ENCODE data around the gene GAB1. TPM values are rescaled to one million over a fixed set of nuclear protein-coding genes. Genes with fewer than 3 reads are reported as not detected.

The GAB1 gene
- total RNA-seq, 5 donors from 2014 or later (not counting 1 experiment from before 2014, with no cell fraction given), result 0.20 to 1.7 (median 0.96) TPM

- no peak overlapping the region for H3K27ac Mint-ChIP-seq
Measured at GRCh38 chr4:143294310-143294709, 42.4 kb upstream of the GAB1 start.

GRCh38 chr4:143294710-143295275 lies 41.9 kb upstream of the GAB1 start:
- Histone ChIP-seq H3K4me1 (ENCODE audit: control insufficient read depth in 1 of 2, extremely low read depth in 1 of 2, insufficient read depth in 2 of 2, low read length in 2 of 2) (no peaks in the 10 kb centered on the region), H3K4me3 (ENCODE audit: control insufficient read depth in 1 of 2, extremely low read depth in 1 of 2, low read length in 1 of 2) (no peak overlapping the region), H3K9me3 (no peaks in the 10 kb centered on the region), H3K36me3 (ENCODE audit: control insufficient read depth in 2 of 2, extremely low read depth in 1 of 2, insufficient read depth in 1 of 2, low read length in 1 of 2) (no peaks in the 10 kb centered on the region), H3K27me3 (replicated peaks in 1 of 2; ENCODE audit: control insufficient read depth in 2 of 2, extremely low read depth in 1 of 2, insufficient read depth in 2 of 2, low read length in 1 of 2) (peaks cover 0 to 6% of the 10 kb centered on the region in 2 experiments), H3K27ac (ENCODE audit: low read length) (no peak overlapping the region)
- Mint-ChIP-seq H3K9me3 (no peaks in the 10 kb centered on the region), H3K4me3 (no peak overlapping the region), H3K36me3 (no peaks in the 10 kb centered on the region), H3K27ac (no peak overlapping the region), H3K27me3 (peaks cover 1 to 3% of the 10 kb centered on the region in 2 donors), H3K4me1 (no peaks in the 10 kb centered on the region)
- no CpG with 5 or more reads among the region's 4 CpGs for WGBS (ENCODE audit: insufficient coverage)
- POLR2A ChIA-PET, result no interaction called here
- CTCF ChIA-PET, result no interaction called here
- ATAC-seq (replicated peaks in 1 of 4) (no peak), DNase-seq (no peak)

More at GRCh38 chr4:143294310-143294709, 42.4 kb upstream of the GAB1 start:
- Histone ChIP-seq H3K4me1 (ENCODE audit: control insufficient read depth in 1 of 2, extremely low read depth in 1 of 2, insufficient read depth in 2 of 2, low read length in 2 of 2) (no peaks in the 10 kb centered on the region), H3K4me3 (ENCODE audit: control insufficient read depth in 1 of 2, extremely low read depth in 1 of 2, low read length in 1 of 2) (no peak overlapping the region), H3K27me3 (replicated peaks in 1 of 2; ENCODE audit: control insufficient read depth in 2 of 2, extremely low read depth in 1 of 2, insufficient read depth in 2 of 2, low read length in 1 of 2) (peaks cover 0 to 6% of the 10 kb centered on the region in 2 experiments), H3K27ac (ENCODE audit: low read length) (no peak overlapping the region), H3K9me3 (no peaks in the 10 kb centered on the region), H3K36me3 (ENCODE audit: control insufficient read depth in 2 of 2, extremely low read depth in 1 of 2, insufficient read depth in 1 of 2, low read length in 1 of 2) (no peaks in the 10 kb centered on the region)
- H3K4me3 Mint-ChIP-seq, result no peak overlapping the region
- H3K36me3 Mint-ChIP-seq, result no peaks in the 10 kb centered on the region
- no peak for ATAC-seq (replicated peaks in 1 of 4)
- peaks cover 0 to 2% of the 10 kb centered on the region in 2 donors for H3K27me3 Mint-ChIP-seq
- H3K9me3 Mint-ChIP-seq, result no peaks in the 10 kb centered on the region
- H3K4me1 Mint-ChIP-seq, result no peaks in the 10 kb centered on the region
- no peak for DNase-seq
- CTCF ChIA-PET, result no interaction called here
- POLR2A ChIA-PET, result no interaction called here
- WGBS (ENCODE audit: insufficient coverage), result 77% methylated on average over 3 of the region's 3 CpGs

GRCh38 chr4:143296397-143297067 lies 40.1 kb upstream of the GAB1 start:
- ChIA-PET POLR2A (interaction anchor here in 1 of 2 donors (0.7 kb wide), 1 partner anchor 70 kb away, joined by 6 read pairs; no protein-coding TSS in a partner anchor), CTCF (no interaction called here)
- H3K36me3 ChIP-seq (ENCODE audit: control insufficient read depth in 2 of 2, extremely low read depth in 1 of 2, insufficient read depth in 1 of 2, low read length in 1 of 2), result no peaks in the 10 kb centered on the region
- ATAC-seq (replicated peaks in 1 of 4) (no peak), DNase-seq (no peak)
- H3K4me1 Mint-ChIP-seq, result no peaks in the 10 kb centered on the region
- no peak overlapping the region for H3K4me3 ChIP-seq (ENCODE audit: control insufficient read depth in 1 of 2, extremely low read depth in 1 of 2, low read length in 1 of 2)
- no peaks in the 10 kb centered on the region for H3K9me3 ChIP-seq
- no peak overlapping the region for H3K4me3 Mint-ChIP-seq
- peaks cover 0 to 6% of the 10 kb centered on the region in 2 experiments for H3K27me3 ChIP-seq (replicated peaks in 1 of 2; ENCODE audit: control insufficient read depth in 2 of 2, extremely low read depth in 1 of 2, insufficient read depth in 2 of 2, low read length in 1 of 2)
- no peak overlapping the region for H3K27ac Mint-ChIP-seq
- H3K9me3 Mint-ChIP-seq, result no peaks in the 10 kb centered on the region
- H3K27me3 Mint-ChIP-seq, result peaks cover 3 to 5% of the 10 kb centered on the region in 2 donors
- no peaks in the 10 kb centered on the region for H3K36me3 Mint-ChIP-seq
- no CpG with 5 or more reads among the region's 6 CpGs for WGBS (ENCODE audit: insufficient coverage)
- no peaks in the 10 kb centered on the region for H3K4me1 ChIP-seq (ENCODE audit: control insufficient read depth in 1 of 2, extremely low read depth in 1 of 2, insufficient read depth in 2 of 2, low read length in 2 of 2)
- no peak overlapping the region for H3K27ac ChIP-seq (ENCODE audit: low read length)

- Mint-ChIP-seq H3K4me1 (no peaks in the 10 kb centered on the region), H3K9me3 (no peaks in the 10 kb centered on the region), H3K27ac (no peak overlapping the region), H3K27me3 (peaks cover 3 to 5% of the 10 kb centered on the region in 2 donors), H3K36me3 (no peaks in the 10 kb centered on the region), H3K4me3 (no peak overlapping the region)
- 72% methylated on average over 2 of the region's 2 CpGs for WGBS (ENCODE audit: insufficient coverage)
- Histone ChIP-seq H3K9me3 (no peaks in the 10 kb centered on the region), H3K27me3 (replicated peaks in 1 of 2; ENCODE audit: control insufficient read depth in 2 of 2, extremely low read depth in 1 of 2, insufficient read depth in 2 of 2, low read length in 1 of 2) (peaks cover 0 to 6% of the 10 kb centered on the region in 2 experiments), H3K36me3 (ENCODE audit: control insufficient read depth in 2 of 2, extremely low read depth in 1 of 2, insufficient read depth in 1 of 2, low read length in 1 of 2) (no peaks in the 10 kb centered on the region), H3K4me3 (ENCODE audit: control insufficient read depth in 1 of 2, extremely low read depth in 1 of 2, low read length in 1 of 2) (no peak overlapping the region), H3K4me1 (ENCODE audit: control insufficient read depth in 1 of 2, extremely low read depth in 1 of 2, insufficient read depth in 2 of 2, low read length in 2 of 2) (no peaks in the 10 kb centered on the region), H3K27ac (ENCODE audit: low read length) (no peak overlapping the region)
- DNase-seq (no peak), ATAC-seq (replicated peaks in 1 of 4) (no peak)
- CTCF ChIA-PET, result no interaction called here
- POLR2A ChIA-PET, result no interaction called here
Measured at GRCh38 chr4:143300860-143301259, 35.8 kb upstream of the GAB1 start.

- H3K27me3 ChIP-seq (replicated peaks in 1 of 2; ENCODE audit: control insufficient read depth in 2 of 2, extremely low read depth in 1 of 2, insufficient read depth in 2 of 2, low read length in 1 of 2), result peaks cover 0 to 7% of the 10 kb centered on the region in 2 experiments
- ATAC-seq (replicated peaks in 1 of 4), result no peak
- DNase-seq, result no peak
- POLR2A ChIA-PET, result interaction anchor here in 1 of 2 donors (0.6 kb wide), 1 partner anchor 37 kb away, joined by 3 read pairs; no protein-coding TSS in a partner anchor
- no peak overlapping the region for H3K4me3 ChIP-seq (ENCODE audit: control insufficient read depth in 1 of 2, extremely low read depth in 1 of 2, low read length in 1 of 2)
- Mint-ChIP-seq H3K27me3 (peaks cover 3 to 5% of the 10 kb centered on the region in 2 donors), H3K4me1 (no peaks in the 10 kb centered on the region), H3K36me3 (no peaks in the 10 kb centered on the region), H3K27ac (no peak overlapping the region), H3K9me3 (no peaks in the 10 kb centered on the region), H3K4me3 (no peak overlapping the region)
- no peaks in the 10 kb centered on the region for H3K36me3 ChIP-seq (ENCODE audit: control insufficient read depth in 2 of 2, extremely low read depth in 1 of 2, insufficient read depth in 1 of 2, low read length in 1 of 2)
- H3K27ac ChIP-seq (ENCODE audit: low read length), result no peak overlapping the region
- CTCF ChIA-PET, result interaction anchor here in 1 of 2 donors (0.5 kb wide), 1 partner anchor 15 kb away, joined by 3 read pairs; no protein-coding TSS in a partner anchor
- H3K9me3 ChIP-seq, result no peaks in the 10 kb centered on the region
- WGBS (ENCODE audit: insufficient coverage), result 80% methylated on average over 1 of the region's 1 CpG
- no peaks in the 10 kb centered on the region for H3K4me1 ChIP-seq (ENCODE audit: control insufficient read depth in 1 of 2, extremely low read depth in 1 of 2, insufficient read depth in 2 of 2, low read length in 2 of 2)
Measured at GRCh38 chr4:143302536-143302935, 34.1 kb upstream of the GAB1 start.

GRCh38 chr4:143306788-143307187 lies 29.9 kb upstream of the GAB1 start:
- H3K36me3 Mint-ChIP-seq, result no peaks in the 10 kb centered on the region
- Histone ChIP-seq H3K4me1 (ENCODE audit: control insufficient read depth in 1 of 2, extremely low read depth in 1 of 2, insufficient read depth in 2 of 2, low read length in 2 of 2) (no peaks in the 10 kb centered on the region), H3K36me3 (ENCODE audit: control insufficient read depth in 2 of 2, extremely low read depth in 1 of 2, insufficient read depth in 1 of 2, low read length in 1 of 2) (no peaks in the 10 kb centered on the region), H3K27me3 (replicated peaks in 1 of 2; ENCODE audit: control insufficient read depth in 2 of 2, extremely low read depth in 1 of 2, insufficient read depth in 2 of 2, low read length in 1 of 2) (peaks cover 0 to 3% of the 10 kb centered on the region in 2 experiments), H3K9me3 (no peaks in the 10 kb centered on the region), H3K27ac (ENCODE audit: low read length) (no peak overlapping the region), H3K4me3 (ENCODE audit: control insufficient read depth in 1 of 2, extremely low read depth in 1 of 2, low read length in 1 of 2) (no peak overlapping the region)
- no peaks in the 10 kb centered on the region for H3K9me3 Mint-ChIP-seq
- peaks cover 0 to 4% of the 10 kb centered on the region in 2 donors for H3K27me3 Mint-ChIP-seq
- 100% methylated on average over 2 of the region's 3 CpGs for WGBS (ENCODE audit: insufficient coverage)
- CTCF ChIA-PET, result no interaction called here
- ATAC-seq (replicated peaks in 1 of 4) (no peak), DNase-seq (no peak)
- no peak overlapping the region for H3K4me3 Mint-ChIP-seq
- H3K4me1 Mint-ChIP-seq, result no peaks in the 10 kb centered on the region
- no peak overlapping the region for H3K27ac Mint-ChIP-seq
- POLR2A ChIA-PET, result interaction anchor here in 1 of 2 donors (0.6 kb wide), 1 partner anchor 17 kb away, joined by 8 read pairs; no protein-coding TSS in a partner anchor
